OCI-LY3 (cell line): Measurements from ENCODE around the gene ALDH1A1.

Source experiments
- H2AFZ ChIP-seq: fragments of 200-600, 300-600 bp; shearing (Covaris generic); 2 replicates; pipeline ENCODE4 v1.6.0; 2014; ENCODE audit warnings: antibody characterized with exemption, low read depth, low read length
- H3K27ac ChIP-seq: fragments of 200-600, 300-600 bp; sonication (generic); 2 replicates; pipeline ENCODE4 v1.5.1; 2014; ENCODE audit warnings: mild to moderate bottlenecking, low read length, moderate library complexity, mixed read lengths
- H3K27me3 ChIP-seq: fragments of 200-600, 300-600 bp; sonication (generic); 2 replicates; pipeline ENCODE4 v1.6.1; 2014; ENCODE audit warnings: low read depth, low read length, mixed read lengths
- H3K36me3 ChIP-seq: fragments of 200-600, 300-600 bp; sonication (generic); replicated peaks from 2 replicates; pipeline ENCODE3; 2014; ENCODE audit warnings: low read depth, low read length, mixed read lengths
- H3K4me1 ChIP-seq: fragments of 300-600, 200-600 bp; sonication (generic); 2 replicates; pipeline ENCODE4 v1.6.1; 2014; ENCODE audit warnings: low read length, mixed read lengths
- H3K4me2 ChIP-seq: fragments of 200-600, 300-600 bp; sonication (generic); 2 replicates; pipeline ENCODE4 v1.6.1; 2014; ENCODE audit warnings: low read length, mixed read lengths
- H3K4me3 ChIP-seq: fragments of 300-600, 200-600 bp; sonication (generic); 2 replicates; pipeline ENCODE4 v1.5.1; 2014; ENCODE audit warnings: antibody characterized with exemption, mild to moderate bottlenecking, low read length, moderate library complexity
- H3K79me2 ChIP-seq: fragments of 300-600, 200-600 bp; shearing (Covaris generic); 2 replicates; pipeline ENCODE4 v1.6.1; 2014; ENCODE audit warnings: mild to moderate bottlenecking, low read length, mixed read lengths
- H3K9ac ChIP-seq: fragments of 300-600, 200-600 bp; shearing (Covaris generic); 2 replicates; pipeline ENCODE4 v1.6.0; 2014; ENCODE audit warnings: mild to moderate bottlenecking, low read length, moderate library complexity
- H3K9me3 ChIP-seq: fragments of 200-600, 300-600 bp; shearing (Covaris generic); 2 replicates; pipeline ENCODE4 v1.6.1; 2014; ENCODE audit warnings: low read length, mixed read lengths; ENCODE audit not compliant: insufficient read depth
- H4K20me1 ChIP-seq: fragments of 200-600, 300-600 bp; sonication (generic); 2 replicates; pipeline ENCODE4 v1.6.1; 2016; ENCODE audit warnings: low read length, mixed read lengths; ENCODE audit not compliant: insufficient read depth
- CTCF ChIP-seq: fragments of 200-600, 300-600 bp; sonication (generic); IDR thresholded peaks from 2 replicates; pipeline ENCODE4 v1.5.1; 2014; ENCODE audit warnings: antibody characterized with exemption, low read length, low read depth
- EZH2phosphoT487 ChIP-seq: fragments of 200-600 bp; shearing (Covaris generic); IDR thresholded peaks from 2 replicates; pipeline ENCODE4 v1.6.1; 2018; ENCODE audit warnings: antibody characterized with exemption, mixed run types, low read depth

ALDH1A1 gene

GRCh38 chr9:72895122-72895521 lies 57.7 kb downstream of the ALDH1A1 start:
- H3K9me3 ChIP-seq: no peaks in the 10 kb centered on the region

GRCh38 chr9:72894342-72894741 lies 58.5 kb downstream of the ALDH1A1 start:
- H3K4me1 ChIP-seq: no peaks in the 10 kb centered on the region
- no peak overlapping the region for H3K4me3 ChIP-seq
- H3K36me3 ChIP-seq: no peaks in the 10 kb centered on the region
- H2AFZ ChIP-seq: no peak overlapping the region
- no peaks in the 10 kb centered on the region for H3K79me2 ChIP-seq
- no peak overlapping the region for H3K27ac ChIP-seq
- H4K20me1 ChIP-seq: no peaks in the 10 kb centered on the region
- TF ChIP-seq EZH2phosphoT487 (no peak), CTCF (no peak)
- no peaks in the 10 kb centered on the region; the same call in none of the 2 replicates for H3K27me3 ChIP-seq
- no peaks in the 10 kb centered on the region for H3K9me3 ChIP-seq
- H3K4me2 ChIP-seq: no peak overlapping the region
- H3K9ac ChIP-seq: no peak overlapping the region

More at GRCh38 chr9:72895122-72895521, 57.7 kb downstream of the ALDH1A1 start:
- Histone ChIP-seq H3K79me2 (no peaks in the 10 kb centered on the region), H3K27me3 (peaks cover under 1% of the 10 kb centered on the region), H2AFZ (no peak overlapping the region), H3K27ac (no peak overlapping the region), H3K9ac (no peak overlapping the region), H3K4me3 (no peak overlapping the region), H3K36me3 (no peaks in the 10 kb centered on the region), H4K20me1 (no peaks in the 10 kb centered on the region), H3K4me1 (no peaks in the 10 kb centered on the region), H3K4me2 (no peak overlapping the region)
- TF ChIP-seq CTCF: no peak
- no peak for TF ChIP-seq EZH2phosphoT487

GRCh38 chr9:72893437-72893836 lies 59.4 kb downstream of the ALDH1A1 start:
- Histone ChIP-seq H3K4me2 (no peak overlapping the region), H3K79me2 (no peaks in the 10 kb centered on the region), H3K27me3 (no peaks in the 10 kb centered on the region; the same call in none of the 2 replicates), H3K9me3 (no peaks in the 10 kb centered on the region), H2AFZ (no peak overlapping the region), H3K36me3 (no peaks in the 10 kb centered on the region), H4K20me1 (no peaks in the 10 kb centered on the region), H3K4me1 (no peaks in the 10 kb centered on the region), H3K4me3 (no peak overlapping the region), H3K9ac (no peak overlapping the region), H3K27ac (no peak overlapping the region)
- TF ChIP-seq EZH2phosphoT487 (no peak), CTCF (no peak)

- Histone ChIP-seq H3K4me3 (no peak overlapping the region), H4K20me1 (no peaks in the 10 kb centered on the region), H3K9me3 (no peaks in the 10 kb centered on the region), H3K9ac (no peak overlapping the region), H3K4me1 (no peaks in the 10 kb centered on the region), H3K4me2 (no peak overlapping the region), H3K36me3 (no peaks in the 10 kb centered on the region), H3K27ac (no peak overlapping the region), H2AFZ (no peak overlapping the region), H3K79me2 (no peaks in the 10 kb centered on the region), H3K27me3 (no peaks in the 10 kb centered on the region; the same call in none of the 2 replicates)
- no peak for TF ChIP-seq CTCF
- no peak for TF ChIP-seq EZH2phosphoT487
Measured at GRCh38 chr9:72891043-72891442, 61.8 kb downstream of the ALDH1A1 start.
